ENCODE data around the gene WAC. TPM values are rescaled to one million over a fixed set of nuclear protein-coding genes. Genes with fewer than 3 reads are reported as not detected.
"Not testable (repeated sequence)": the region's sequence is repeated elsewhere in the genome, so short reads cannot be mapped to it uniquely, and the experiment has no call there.

WAC gene
- polyA plus RNA-seq, 1 of the 3 experiments (the other 2 are of a cell fraction) = 31.1 TPM

GRCh38 chr10:28604567-28605536 lies 71.9 kb downstream of the WAC start (continued):
- no peak for TF ChIP-seq NFIC (IDR thresholded peaks at IDR 0.05; ENCODE audit: borderline replicate concordance)

GRCh38 chr10:28606568-28606967 lies 73.7 kb downstream of the WAC start:
- TF ChIP-seq ELF1 (IDR thresholded peaks at IDR 0.05) = no peak
- no peak for TF ChIP-seq REST (IDR thresholded peaks at IDR 0.05; ENCODE audit: low read depth, low read length)
- TF ChIP-seq MAX (IDR thresholded peaks at IDR 0.05; ENCODE audit: low read depth) = no peak
- no peak for TF ChIP-seq NFIC (IDR thresholded peaks at IDR 0.05; ENCODE audit: borderline replicate concordance)
- no peak for TF ChIP-seq TEAD4 (IDR thresholded peaks at IDR 0.05; ENCODE audit: borderline replicate concordance, insufficient read depth)
- TF ChIP-seq GATA2 (CRISPR knock-in tag; IDR thresholded peaks at IDR 0.05) = no peak
- no peak for TF ChIP-seq RFX5 (IDR thresholded peaks at IDR 0.05; ENCODE audit: low read length)
- TF ChIP-seq RAD21 (IDR thresholded peaks at IDR 0.05; ENCODE audit: low read length) = no peak
- no peak for TF ChIP-seq FOXM1 (IDR thresholded peaks at IDR 0.05; ENCODE audit: low read depth)
- TF ChIP-seq RXRA (IDR thresholded peaks at IDR 0.05; ENCODE audit: borderline replicate concordance, low read depth) = no peak
- TF ChIP-seq RCOR1 (IDR thresholded peaks at IDR 0.05; ENCODE audit: low read length) = no peak
- no peak for TF ChIP-seq USF2 (IDR thresholded peaks at IDR 0.05; ENCODE audit: borderline replicate concordance, low read depth, low read length)
- TF ChIP-seq IRF3 (IDR thresholded peaks at IDR 0.05; ENCODE audit: low read depth, low read length) = no peak
- no peak for TF ChIP-seq YY1 (IDR thresholded peaks at IDR 0.05; ENCODE audit: low read depth)
- TF ChIP-seq MEF2A (IDR thresholded peaks at IDR 0.05; ENCODE audit: borderline replicate concordance, low read depth) = no peak
- TF ChIP-seq NRF1 (IDR thresholded peaks at IDR 0.05; ENCODE audit: low read depth, low read length) = no peak
- TF ChIP-seq TCF12 (IDR thresholded peaks at IDR 0.05) = no peak
- no peak for TF ChIP-seq MXI1 (IDR thresholded peaks at IDR 0.05; ENCODE audit: low read depth, low read length)

GRCh38 chr10:28609636-28610035 lies 76.7 kb downstream of the WAC start:
- DNase-seq; H3K4me3 ChIP-seq (ENCODE audit: low read depth in 2 of 2, low read length in 1 of 2); H2AFZ ChIP-seq (ENCODE audit: low read depth); H3K9me3 ChIP-seq; H3K27me3 ChIP-seq (ENCODE audit: insufficient read depth); H3K4me1 ChIP-seq (ENCODE audit: control insufficient read depth in 1 of 2, insufficient read depth in 2 of 2, low read depth in 1 of 2, low read length in 1 of 2); H3K4me2 ChIP-seq; H3K27ac ChIP-seq (ENCODE audit: low read depth in 2 of 2, low read length in 1 of 2); H3F3A ChIP-seq (replicated peaks; ENCODE audit: insufficient read depth); CTCF ChIA-PET; H3K9ac ChIP-seq; POLR2A ChIA-PET; H3K9me2 ChIP-seq: not testable (repeated sequence)
- peaks cover 43% of the 10 kb centered on the region for H4K20me1 ChIP-seq (ENCODE audit: insufficient read depth)
- peaks cover 72% of the 10 kb centered on the region for H3K79me2 ChIP-seq (ENCODE audit: insufficient read depth)
- WGBS (ENCODE audit: low lambda C conversion rate) = 64% methylated on average over 3 of the region's 3 CpGs
- H3K36me3 ChIP-seq (replicated peaks in 1 of 2; ENCODE audit: control insufficient read depth in 1 of 2, insufficient read depth in 2 of 2, low read length in 1 of 2) = peaks cover 59 to 72% of the 10 kb centered on the region in 2 experiments

More at GRCh38 chr10:28606568-28606967, 73.7 kb downstream of the WAC start:
- H2AFZ ChIP-seq (ENCODE audit: low read depth) = no peak overlapping the region
- H3F3A ChIP-seq (replicated peaks; ENCODE audit: insufficient read depth) = no peaks in the 10 kb centered on the region
- H3K79me2 ChIP-seq (ENCODE audit: insufficient read depth) = peaks cover 80% of the 10 kb centered on the region
- peaks cover 66% of the 10 kb centered on the region for H4K20me1 ChIP-seq (ENCODE audit: insufficient read depth)
- no peaks in the 10 kb centered on the region for H3K9me3 ChIP-seq
- H3K36me3 ChIP-seq (replicated peaks in 1 of 2; ENCODE audit: control insufficient read depth in 1 of 2, insufficient read depth in 2 of 2, low read length in 1 of 2) = peaks cover 40 to 58% of the 10 kb centered on the region in 2 experiments
- H3K4me3 ChIP-seq (ENCODE audit: low read depth in 2 of 2, low read length in 1 of 2) = no peak overlapping the region
- H3K9ac ChIP-seq = no peak overlapping the region
- no peak for DNase-seq
- no peak overlapping the region for H3K4me2 ChIP-seq
- H3K4me1 ChIP-seq (ENCODE audit: control insufficient read depth in 1 of 2, insufficient read depth in 2 of 2, low read depth in 1 of 2, low read length in 1 of 2) = no peaks in the 10 kb centered on the region; a peak in 1 of 4 replicates
- no peak overlapping the region; a peak in 1 of 4 replicates for H3K27ac ChIP-seq (ENCODE audit: low read depth in 2 of 2, low read length in 1 of 2)
- H3K27me3 ChIP-seq (ENCODE audit: insufficient read depth) = no peaks in the 10 kb centered on the region
- ChIA-PET POLR2A (no interaction called here), CTCF (interaction anchor here (0.9 to 1.3 kb wide), 3 partner anchors 10 to 22 kb away, joined by 3 to 4 read pairs (median 4); no protein-coding TSS in a partner anchor)
- H3K9me2 ChIP-seq = no peaks in the 10 kb centered on the region
- 95% methylated on average over 2 of the region's 2 CpGs for WGBS (ENCODE audit: low lambda C conversion rate)

Measured in SK-N-SH (cell line).